ENCODE results near the gene MYH9. TPM values are rescaled to one million over a fixed set of nuclear protein-coding genes. Genes with fewer than 3 reads are reported as not detected.

MYH9 gene
- polyA plus RNA-seq, 1 of the 3 experiments (the other 2 are of a cell fraction) = 303 TPM

DNA sequence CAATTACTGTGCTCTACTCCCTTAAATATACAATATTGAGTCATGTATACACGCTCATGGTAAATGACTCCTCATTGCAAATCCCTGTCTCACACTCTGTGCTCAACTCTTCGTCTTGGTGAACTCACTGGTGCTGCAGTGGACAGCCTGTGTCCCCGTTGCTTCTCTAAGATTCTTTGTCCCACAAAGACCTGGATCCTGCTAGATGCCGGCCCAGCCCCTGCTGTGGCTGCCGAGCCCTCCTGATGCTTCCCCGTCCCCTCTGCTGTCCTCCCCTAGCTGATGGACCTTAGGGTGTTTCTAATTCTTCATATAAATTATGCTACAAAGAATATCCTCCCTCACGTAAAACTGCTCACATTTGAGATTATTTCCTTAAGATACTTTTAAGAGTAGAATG, 154.0 kb downstream of the MYH9 start:
- Histone ChIP-seq H3K4me1 (ENCODE audit: control insufficient read depth in 1 of 2, insufficient read depth in 2 of 2, low read depth in 1 of 2, low read length in 1 of 2) (peaks cover 10 to 19% of the 10 kb centered on the region in 2 experiments; a peak in 1 of 4 replicates), H3K79me2 (ENCODE audit: insufficient read depth) (peaks cover 19% of the 10 kb centered on the region), H3K9me2 (no peaks in the 10 kb centered on the region), H3K9ac (no peak overlapping the region), H3K36me3 (replicated peaks in 1 of 2; ENCODE audit: control insufficient read depth in 1 of 2, insufficient read depth in 2 of 2, low read length in 1 of 2) (peaks cover 5 to 17% of the 10 kb centered on the region in 2 experiments), H3K27me3 (ENCODE audit: insufficient read depth) (no peaks in the 10 kb centered on the region), H3K9me3 (no peaks in the 10 kb centered on the region), H4K20me1 (ENCODE audit: insufficient read depth) (no peaks in the 10 kb centered on the region), H3K4me2 (no peak overlapping the region), H3K4me3 (ENCODE audit: low read depth in 2 of 2, low read length in 1 of 2) (no peak overlapping the region), H3F3A (replicated peaks; ENCODE audit: insufficient read depth) (peaks cover 4% of the 10 kb centered on the region), H3K27ac (ENCODE audit: low read depth in 2 of 2, low read length in 1 of 2) (no peak overlapping the region), H2AFZ (ENCODE audit: low read depth) (no peak overlapping the region)
- ChIA-PET CTCF (no interaction called here), POLR2A (no interaction called here)
- TF ChIP-seq NRF1 (IDR thresholded peaks at IDR 0.05; ENCODE audit: low read depth, low read length) = no peak
- TF ChIP-seq, protein P1, sequence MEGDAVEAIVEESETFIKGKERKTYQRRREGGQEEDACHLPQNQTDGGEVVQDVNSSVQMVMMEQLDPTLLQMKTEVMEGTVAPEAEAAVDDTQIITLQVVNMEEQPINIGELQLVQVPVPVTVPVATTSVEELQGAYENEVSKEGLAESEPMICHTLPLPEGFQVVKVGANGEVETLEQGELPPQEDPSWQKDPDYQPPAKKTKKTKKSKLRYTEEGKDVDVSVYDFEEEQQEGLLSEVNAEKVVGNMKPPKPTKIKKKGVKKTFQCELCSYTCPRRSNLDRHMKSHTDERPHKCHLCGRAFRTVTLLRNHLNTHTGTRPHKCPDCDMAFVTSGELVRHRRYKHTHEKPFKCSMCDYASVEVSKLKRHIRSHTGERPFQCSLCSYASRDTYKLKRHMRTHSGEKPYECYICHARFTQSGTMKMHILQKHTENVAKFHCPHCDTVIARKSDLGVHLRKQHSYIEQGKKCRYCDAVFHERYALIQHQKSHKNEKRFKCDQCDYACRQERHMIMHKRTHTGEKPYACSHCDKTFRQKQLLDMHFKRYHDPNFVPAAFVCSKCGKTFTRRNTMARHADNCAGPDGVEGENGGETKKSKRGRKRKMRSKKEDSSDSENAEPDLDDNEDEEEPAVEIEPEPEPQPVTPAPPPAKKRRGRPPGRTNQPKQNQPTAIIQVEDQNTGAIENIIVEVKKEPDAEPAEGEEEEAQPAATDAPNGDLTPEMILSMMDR (IDR thresholded peaks at IDR 0.05) = no peak
- TF ChIP-seq TCF12 (IDR thresholded peaks at IDR 0.05) = no peak
- TF ChIP-seq TEAD4 (IDR thresholded peaks at IDR 0.05; ENCODE audit: borderline replicate concordance, insufficient read depth) = no peak
- TF ChIP-seq MXI1 (IDR thresholded peaks at IDR 0.05; ENCODE audit: low read depth, low read length) = no peak
- no peak for TF ChIP-seq EP300 (IDR thresholded peaks at IDR 0.05; ENCODE audit: borderline replicate concordance in 1 of 2, low read depth in 1 of 2, low read length in 1 of 2)
- TF ChIP-seq, protein P2, sequence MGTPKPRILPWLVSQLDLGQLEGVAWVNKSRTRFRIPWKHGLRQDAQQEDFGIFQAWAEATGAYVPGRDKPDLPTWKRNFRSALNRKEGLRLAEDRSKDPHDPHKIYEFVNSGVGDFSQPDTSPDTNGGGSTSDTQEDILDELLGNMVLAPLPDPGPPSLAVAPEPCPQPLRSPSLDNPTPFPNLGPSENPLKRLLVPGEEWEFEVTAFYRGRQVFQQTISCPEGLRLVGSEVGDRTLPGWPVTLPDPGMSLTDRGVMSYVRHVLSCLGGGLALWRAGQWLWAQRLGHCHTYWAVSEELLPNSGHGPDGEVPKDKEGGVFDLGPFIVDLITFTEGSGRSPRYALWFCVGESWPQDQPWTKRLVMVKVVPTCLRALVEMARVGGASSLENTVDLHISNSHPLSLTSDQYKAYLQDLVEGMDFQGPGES (IDR thresholded peaks at IDR 0.05; ENCODE audit: low read depth, low read length) = no peak
- no peak for DNase-seq
- 93% methylated on average over 7 of the region's 7 CpGs for WGBS (ENCODE audit: low lambda C conversion rate)

DNA sequence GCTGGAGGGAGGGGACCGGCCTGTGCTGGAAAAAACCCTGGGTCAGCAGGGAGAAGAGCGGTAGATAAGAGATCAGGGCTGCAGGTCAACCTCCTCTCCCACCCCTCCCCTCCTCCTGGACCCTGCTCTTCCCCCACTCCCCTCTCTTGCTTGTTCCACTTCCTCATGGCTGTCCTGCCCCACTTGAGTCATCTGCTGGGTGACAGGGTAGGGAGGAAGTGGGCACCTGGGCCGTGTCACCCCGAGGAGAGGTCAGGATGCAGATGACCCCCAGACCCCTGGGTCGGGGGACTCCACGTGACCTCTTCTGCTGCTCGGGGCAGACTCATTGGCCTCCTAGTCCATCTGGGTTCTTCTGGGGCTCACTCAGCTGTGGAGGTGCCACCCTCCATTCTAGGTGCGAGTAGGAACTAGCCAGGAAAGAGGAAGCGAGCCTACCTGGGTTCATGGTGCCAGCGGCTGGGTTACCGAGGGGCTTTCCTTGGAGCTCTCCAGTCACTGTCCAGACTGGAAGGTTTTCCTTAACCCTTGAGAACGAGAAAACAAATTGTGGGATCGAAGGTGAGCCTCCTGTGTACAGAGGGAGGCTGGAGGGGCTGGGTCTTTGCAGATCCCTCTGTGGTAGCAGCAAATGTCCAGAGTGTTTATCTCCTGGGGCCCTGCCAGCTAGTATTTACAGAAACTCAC, 154.9 kb downstream of the MYH9 start:
- no peaks in the 10 kb centered on the region for H3K9me2 ChIP-seq
- 91% methylated on average over 12 of the region's 13 CpGs for WGBS (ENCODE audit: low lambda C conversion rate)
- H3K4me3 ChIP-seq (ENCODE audit: low read depth in 2 of 2, low read length in 1 of 2) = no peak overlapping the region
- no peak overlapping the region for H3K4me2 ChIP-seq
- no peaks in the 10 kb centered on the region for H4K20me1 ChIP-seq (ENCODE audit: insufficient read depth)
- H3K27me3 ChIP-seq (ENCODE audit: insufficient read depth) = no peaks in the 10 kb centered on the region
- POLR2A ChIA-PET = no interaction called here
- H3K9me3 ChIP-seq = no peaks in the 10 kb centered on the region
- peaks cover 5 to 20% of the 10 kb centered on the region in 2 experiments for H3K36me3 ChIP-seq (replicated peaks in 1 of 2; ENCODE audit: control insufficient read depth in 1 of 2, insufficient read depth in 2 of 2, low read length in 1 of 2)
- peaks cover 4 to 11% of the 10 kb centered on the region in 2 experiments; a peak in 1 of 4 replicates for H3K4me1 ChIP-seq (ENCODE audit: control insufficient read depth in 1 of 2, insufficient read depth in 2 of 2, low read depth in 1 of 2, low read length in 1 of 2)
- H2AFZ ChIP-seq (ENCODE audit: low read depth) = no peak overlapping the region
- H3K27ac ChIP-seq (ENCODE audit: low read depth in 2 of 2, low read length in 1 of 2) = no peak overlapping the region
- peaks cover 14% of the 10 kb centered on the region for H3K79me2 ChIP-seq (ENCODE audit: insufficient read depth)
- H3K9ac ChIP-seq = no peak overlapping the region
- no peak for DNase-seq
- CTCF ChIA-PET = no interaction called here
- peaks cover 4% of the 10 kb centered on the region for H3F3A ChIP-seq (replicated peaks; ENCODE audit: insufficient read depth)
- TF ChIP-seq JUND (IDR thresholded peaks at IDR 0.05) (no peak), CHD2 (IDR thresholded peaks at IDR 0.05; ENCODE audit: low read length, partially characterized antibody) (no peak), SIN3A (IDR thresholded peaks at IDR 0.05; ENCODE audit: borderline replicate concordance, low read depth, low read length) (no peak), YY1 (IDR thresholded peaks at IDR 0.05; ENCODE audit: low read depth) (no peak), EP300 (IDR thresholded peaks at IDR 0.05; ENCODE audit: borderline replicate concordance in 1 of 2, low read depth in 1 of 2, low read length in 1 of 2) (no peak)
- TF ChIP-seq, protein P2 (IDR thresholded peaks at IDR 0.05; ENCODE audit: low read depth, low read length) = no peak
- TF ChIP-seq, protein P3, sequence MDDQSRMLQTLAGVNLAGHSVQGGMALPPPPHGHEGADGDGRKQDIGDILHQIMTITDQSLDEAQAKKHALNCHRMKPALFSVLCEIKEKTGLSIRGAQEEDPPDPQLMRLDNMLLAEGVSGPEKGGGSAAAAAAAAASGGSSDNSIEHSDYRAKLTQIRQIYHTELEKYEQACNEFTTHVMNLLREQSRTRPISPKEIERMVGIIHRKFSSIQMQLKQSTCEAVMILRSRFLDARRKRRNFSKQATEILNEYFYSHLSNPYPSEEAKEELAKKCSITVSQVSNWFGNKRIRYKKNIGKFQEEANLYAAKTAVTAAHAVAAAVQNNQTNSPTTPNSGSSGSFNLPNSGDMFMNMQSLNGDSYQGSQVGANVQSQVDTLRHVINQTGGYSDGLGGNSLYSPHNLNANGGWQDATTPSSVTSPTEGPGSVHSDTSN (IDR thresholded peaks at IDR 0.05) = no peak
- TF ChIP-seq, protein P4, sequence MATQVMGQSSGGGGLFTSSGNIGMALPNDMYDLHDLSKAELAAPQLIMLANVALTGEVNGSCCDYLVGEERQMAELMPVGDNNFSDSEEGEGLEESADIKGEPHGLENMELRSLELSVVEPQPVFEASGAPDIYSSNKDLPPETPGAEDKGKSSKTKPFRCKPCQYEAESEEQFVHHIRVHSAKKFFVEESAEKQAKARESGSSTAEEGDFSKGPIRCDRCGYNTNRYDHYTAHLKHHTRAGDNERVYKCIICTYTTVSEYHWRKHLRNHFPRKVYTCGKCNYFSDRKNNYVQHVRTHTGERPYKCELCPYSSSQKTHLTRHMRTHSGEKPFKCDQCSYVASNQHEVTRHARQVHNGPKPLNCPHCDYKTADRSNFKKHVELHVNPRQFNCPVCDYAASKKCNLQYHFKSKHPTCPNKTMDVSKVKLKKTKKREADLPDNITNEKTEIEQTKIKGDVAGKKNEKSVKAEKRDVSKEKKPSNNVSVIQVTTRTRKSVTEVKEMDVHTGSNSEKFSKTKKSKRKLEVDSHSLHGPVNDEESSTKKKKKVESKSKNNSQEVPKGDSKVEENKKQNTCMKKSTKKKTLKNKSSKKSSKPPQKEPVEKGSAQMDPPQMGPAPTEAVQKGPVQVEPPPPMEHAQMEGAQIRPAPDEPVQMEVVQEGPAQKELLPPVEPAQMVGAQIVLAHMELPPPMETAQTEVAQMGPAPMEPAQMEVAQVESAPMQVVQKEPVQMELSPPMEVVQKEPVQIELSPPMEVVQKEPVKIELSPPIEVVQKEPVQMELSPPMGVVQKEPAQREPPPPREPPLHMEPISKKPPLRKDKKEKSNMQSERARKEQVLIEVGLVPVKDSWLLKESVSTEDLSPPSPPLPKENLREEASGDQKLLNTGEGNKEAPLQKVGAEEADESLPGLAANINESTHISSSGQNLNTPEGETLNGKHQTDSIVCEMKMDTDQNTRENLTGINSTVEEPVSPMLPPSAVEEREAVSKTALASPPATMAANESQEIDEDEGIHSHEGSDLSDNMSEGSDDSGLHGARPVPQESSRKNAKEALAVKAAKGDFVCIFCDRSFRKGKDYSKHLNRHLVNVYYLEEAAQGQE (IDR thresholded peaks at IDR 0.05; ENCODE audit: low read depth, low read length) = no peak
- TF ChIP-seq, protein P5, sequence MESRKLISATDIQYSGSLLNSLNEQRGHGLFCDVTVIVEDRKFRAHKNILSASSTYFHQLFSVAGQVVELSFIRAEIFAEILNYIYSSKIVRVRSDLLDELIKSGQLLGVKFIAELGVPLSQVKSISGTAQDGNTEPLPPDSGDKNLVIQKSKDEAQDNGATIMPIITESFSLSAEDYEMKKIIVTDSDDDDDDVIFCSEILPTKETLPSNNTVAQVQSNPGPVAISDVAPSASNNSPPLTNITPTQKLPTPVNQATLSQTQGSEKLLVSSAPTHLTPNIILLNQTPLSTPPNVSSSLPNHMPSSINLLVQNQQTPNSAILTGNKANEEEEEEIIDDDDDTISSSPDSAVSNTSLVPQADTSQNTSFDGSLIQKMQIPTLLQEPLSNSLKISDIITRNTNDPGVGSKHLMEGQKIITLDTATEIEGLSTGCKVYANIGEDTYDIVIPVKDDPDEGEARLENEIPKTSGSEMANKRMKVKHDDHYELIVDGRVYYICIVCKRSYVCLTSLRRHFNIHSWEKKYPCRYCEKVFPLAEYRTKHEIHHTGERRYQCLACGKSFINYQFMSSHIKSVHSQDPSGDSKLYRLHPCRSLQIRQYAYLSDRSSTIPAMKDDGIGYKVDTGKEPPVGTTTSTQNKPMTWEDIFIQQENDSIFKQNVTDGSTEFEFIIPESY (IDR thresholded peaks at IDR 0.05; ENCODE audit: borderline replicate concordance, low read depth) = no peak

Measured in SK-N-SH (cell line).